HG03064 (cell line): ENCODE results near the gene EPN1.
"Not testable (repeated sequence)": the region's sequence is repeated elsewhere in the genome, so short reads cannot be mapped to it uniquely, and the experiment has no call there.

Experiments used
- ATAC-seq: cut with Tn5 transposase; IDR thresholded peaks from one replicate; pipeline ENCODE4 v1.9.1; 2021; ENCODE audit warnings: low read depth; ENCODE audit not compliant: unreplicated experiment

Gene EPN1

DNA sequence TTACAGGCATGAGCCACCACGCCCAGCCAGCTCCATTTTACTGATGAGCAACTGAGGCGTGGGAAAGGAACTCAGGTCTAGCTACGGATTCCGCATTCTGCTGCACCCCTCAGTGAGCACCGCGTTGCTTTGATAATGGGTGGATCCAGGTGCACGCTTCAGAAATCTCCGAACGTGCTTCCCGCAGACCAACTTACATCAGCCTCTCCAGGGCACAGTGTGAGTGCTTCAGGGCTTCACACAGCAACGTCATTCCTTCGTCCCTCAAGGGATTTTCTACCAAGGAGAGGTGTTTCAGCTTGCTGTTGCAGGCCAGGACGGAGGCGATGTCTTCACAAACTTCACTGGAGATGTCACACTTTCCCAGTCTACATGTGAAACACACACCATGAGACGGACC lies 41.5 kb downstream of the EPN1 start:
- ATAC-seq: no peak

DNA sequence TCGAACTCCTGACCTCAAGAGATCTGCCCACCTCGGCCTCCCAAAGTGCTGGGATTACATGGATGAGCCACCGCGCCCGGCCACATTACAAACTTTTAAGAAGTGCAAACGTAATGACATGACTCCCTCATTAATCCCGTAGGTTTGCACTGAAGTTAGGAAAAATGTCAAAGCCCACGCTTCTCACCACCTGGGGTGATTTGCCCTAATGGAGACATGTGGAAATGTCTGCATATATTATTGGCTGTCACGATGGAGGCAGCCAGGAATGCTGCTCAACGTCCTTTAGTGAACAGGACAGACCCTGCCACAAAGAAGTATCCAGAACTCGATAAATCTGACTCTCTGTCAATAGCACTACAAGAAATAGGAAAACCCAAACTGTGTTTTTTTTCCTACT lies 42.2 kb downstream of the EPN1 start:
- no peak for ATAC-seq

DNA sequence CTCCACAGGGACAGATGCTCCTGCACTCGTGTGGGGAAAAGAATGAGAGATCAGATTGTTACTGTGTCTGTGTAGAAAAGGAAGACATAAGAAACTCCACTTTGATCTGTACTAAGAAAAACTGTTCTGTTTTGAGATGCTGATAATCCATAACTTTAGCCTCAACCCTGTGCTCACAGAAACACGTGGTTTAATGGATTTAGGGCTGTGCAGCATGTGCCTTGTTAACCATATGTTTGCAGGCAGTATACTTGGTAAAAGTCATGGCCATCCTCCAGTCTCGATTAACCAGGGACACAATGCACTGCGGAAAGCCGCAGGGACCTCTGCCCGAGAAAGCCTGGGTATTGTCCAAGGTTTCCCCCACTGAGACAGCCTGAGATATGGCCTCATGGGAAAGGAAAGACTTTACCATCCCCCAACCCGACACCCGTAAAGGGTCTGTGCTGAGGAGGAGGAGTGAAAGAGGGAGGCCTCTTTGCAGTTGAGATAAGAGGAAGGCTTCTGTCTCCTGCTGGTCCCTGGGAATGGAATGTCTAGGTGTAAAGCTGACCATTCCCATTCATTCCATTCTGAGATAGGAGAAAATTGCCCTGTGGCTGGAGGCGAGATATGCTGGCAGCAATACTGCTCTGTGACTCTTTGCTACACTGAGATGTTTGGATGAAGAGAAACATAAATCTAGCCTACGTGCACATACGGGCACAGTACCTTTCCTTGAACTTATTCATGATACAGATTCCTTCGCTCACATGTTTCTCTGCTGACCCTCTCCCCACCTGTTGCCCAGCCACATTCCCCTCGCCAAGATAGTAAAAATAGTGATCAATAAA lies 43.1 kb downstream of the EPN1 start:
- not testable (repeated sequence) for ATAC-seq

DNA sequence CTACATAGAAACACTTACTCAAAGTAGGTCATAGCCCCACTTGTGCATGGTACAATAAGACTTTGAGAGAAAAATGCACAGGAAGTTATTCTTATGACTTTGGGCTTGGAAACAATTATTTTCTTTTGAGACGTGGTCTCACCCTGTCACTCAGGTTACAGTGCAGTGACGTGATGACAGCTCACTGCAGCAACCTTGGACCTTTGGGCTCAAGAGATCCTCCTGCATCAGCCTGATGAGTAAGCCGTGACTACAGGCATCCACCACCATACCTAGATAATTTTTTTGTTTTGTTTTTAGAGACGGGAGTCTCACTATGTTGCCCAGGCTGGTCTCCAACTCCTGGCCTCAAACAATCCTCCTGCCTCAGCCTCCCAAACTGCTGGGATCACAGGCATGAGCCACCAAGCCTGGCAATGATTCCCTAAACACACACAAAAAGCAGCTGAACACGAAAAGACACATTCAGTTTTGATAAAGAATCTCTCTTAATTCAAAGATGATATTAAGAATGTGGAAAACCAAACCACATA lies 45.3 kb downstream of the EPN1 start:
- no peak for ATAC-seq

DNA sequence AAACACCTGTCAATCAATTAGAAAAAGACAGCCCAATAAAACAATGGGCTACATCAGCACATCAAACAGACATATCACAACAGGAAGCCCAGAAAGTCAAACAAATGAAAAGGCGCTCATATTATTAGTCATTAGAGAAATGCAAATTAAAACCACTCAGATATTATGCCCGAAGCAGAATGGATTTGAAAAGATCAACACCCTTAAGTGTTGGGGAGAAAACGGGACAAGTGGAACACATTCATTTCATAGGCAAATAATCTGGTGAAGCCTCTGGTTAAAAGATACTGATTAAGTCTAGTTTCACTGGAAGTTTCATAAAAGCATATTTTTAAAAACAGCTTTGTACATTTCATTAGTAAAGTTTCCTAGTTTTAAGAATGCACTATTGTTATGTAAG lies 45.8 kb downstream of the EPN1 start:
- ATAC-seq: no peak

DNA sequence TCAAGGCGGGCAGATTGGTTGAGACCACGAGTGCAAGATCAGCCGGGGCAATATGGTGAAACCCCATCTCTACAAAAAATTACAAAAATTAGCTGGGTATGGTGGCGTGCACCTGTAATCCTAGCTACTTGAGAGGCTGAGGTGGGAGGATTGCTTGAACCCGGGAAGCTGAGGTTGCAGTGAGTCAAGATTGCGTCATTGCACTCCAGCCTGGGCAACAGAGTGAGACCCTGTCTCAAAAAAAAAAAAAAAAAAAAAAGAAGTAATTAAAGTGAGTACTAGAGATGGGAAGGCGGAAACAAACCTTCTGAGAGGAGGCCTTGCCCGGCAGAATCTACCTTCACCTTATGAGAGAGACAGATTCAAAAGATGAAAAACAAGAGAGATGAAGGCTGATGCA lies 48.5 kb downstream of the EPN1 start:
- ATAC-seq: no peak

DNA sequence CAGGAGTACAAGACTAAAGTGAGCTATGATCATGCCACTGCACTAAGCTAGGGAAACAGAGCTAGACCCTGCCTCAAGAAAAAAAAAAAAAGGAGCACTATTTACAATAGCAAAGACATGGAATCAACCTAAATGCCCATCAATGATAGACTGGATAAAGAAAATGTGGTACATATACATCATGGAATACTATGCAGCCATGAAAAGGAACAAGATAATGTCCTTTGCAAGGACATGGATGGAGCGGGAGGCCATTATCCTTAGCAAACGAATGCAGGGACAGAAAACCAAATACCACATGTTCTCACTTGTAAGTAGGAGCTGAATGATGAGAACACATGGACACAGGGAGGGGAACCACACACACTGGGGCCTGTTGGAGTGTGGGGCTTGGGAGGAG lies 55.4 kb downstream of the EPN1 start:
- not testable (repeated sequence) for ATAC-seq

DNA sequence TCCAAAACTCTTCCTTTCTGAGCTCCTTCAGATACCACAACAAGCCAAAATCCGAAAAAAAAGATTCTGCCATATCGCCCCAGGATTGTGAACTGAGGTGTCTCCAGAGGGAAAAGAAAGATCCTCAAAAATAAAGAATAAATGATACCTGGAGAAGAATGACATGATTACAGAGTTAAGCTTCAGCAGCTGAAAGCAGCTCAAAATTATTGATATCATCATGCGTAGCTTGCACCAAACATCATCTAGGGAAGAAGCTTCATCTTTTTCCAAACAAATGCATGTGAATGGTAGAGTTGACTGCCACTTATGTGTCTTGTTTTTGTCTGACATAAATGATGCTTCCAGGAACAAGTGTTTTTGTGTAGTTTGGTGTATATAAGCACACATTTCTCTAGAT lies 63.3 kb downstream of the EPN1 start, which contains the start of gene NLRP9:
TSS of gene NLRP9 (minus strand) at position 101 of the 400 bp plus-strand sequence. CDS start at position 73, 28 bp downstream.
- no peak for ATAC-seq

DNA sequence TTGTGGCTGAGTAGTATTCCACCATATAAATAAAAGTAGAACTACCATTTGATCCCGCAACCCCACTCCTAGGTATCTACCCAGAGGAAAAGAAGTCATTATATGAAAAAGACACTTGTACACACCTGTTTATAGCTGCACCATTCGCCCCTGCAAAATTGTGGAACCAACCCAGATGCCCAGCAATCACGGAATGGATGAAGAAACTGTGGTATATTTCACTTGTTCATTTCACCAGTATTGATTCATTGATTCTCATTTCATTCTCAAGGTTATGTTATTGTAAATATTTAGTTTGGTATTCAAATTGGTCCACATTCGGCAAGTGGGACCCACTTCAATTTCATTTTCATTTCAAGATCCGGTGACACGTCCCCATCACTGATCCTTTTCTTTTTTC lies 75.7 kb downstream of the EPN1 start:
- ATAC-seq: no peak

DNA sequence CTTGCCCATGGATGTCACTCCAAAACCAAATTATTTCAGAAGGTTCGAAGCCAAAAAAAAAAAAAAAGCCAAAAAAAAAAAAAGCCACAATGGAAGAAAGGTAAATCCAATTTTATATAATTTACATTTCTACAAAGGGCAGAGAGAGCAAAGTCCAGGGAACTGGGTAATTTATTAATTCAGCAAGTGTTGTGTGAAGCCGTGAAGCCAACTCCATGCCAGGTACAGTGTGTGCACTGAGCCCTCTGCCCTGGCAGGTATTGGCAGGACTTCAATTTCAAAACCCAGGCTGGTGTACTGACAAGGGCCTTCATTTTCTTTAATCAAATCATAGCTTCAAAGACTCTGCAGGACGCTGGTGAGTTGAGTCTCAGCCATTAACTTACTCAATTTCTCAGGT lies 78.4 kb downstream of the EPN1 start:
- ATAC-seq: no peak

DNA sequence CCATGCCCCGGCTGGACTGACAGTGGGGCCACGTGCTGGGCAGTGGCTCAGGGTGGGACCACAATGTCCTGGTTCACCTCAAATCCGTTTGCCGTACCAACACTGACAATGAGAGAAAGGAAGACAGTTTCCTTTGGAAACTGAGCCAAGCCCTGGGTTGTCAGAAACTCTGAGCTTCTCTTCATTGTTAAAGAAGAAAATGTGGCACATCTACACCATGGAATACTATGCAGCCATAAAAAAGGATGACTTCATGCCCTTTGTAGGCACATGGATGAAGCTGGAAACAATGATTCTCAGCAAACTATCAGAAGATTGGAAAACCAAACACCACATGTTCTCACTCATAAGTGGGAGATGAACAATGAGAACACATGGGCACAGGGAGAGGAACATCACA lies 81.8 kb downstream of the EPN1 start:
- ATAC-seq: not testable (repeated sequence)

DNA sequence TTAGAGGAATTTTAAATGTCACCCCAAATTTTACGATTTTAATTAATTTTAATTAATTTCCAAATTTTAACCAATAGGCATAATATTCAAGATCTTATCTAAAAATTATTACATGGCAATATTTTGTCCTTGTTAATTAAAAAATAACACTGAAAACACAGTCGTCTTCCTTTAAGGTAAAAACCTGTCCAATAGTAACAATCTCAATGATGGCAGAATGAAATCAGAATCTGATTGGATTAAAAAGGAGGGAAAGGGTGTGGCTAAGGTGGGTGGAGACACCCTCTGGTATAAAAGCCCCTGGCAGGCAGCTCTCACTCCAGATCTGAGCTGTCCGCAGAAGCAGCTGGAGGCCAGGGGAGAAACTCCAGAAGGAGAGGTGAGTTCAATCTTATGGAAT lies 83.8 kb downstream of the EPN1 start, which contains the start of gene RFPL4A:
TSS of gene RFPL4A (plus strand) at position 301 of the 400 bp plus-strand sequence. CDS start 2,704 bp downstream, outside the sequence.
- not testable (repeated sequence) for ATAC-seq
